ENCODE results near the gene EFHD2. TPM values are rescaled to one million over a fixed set of nuclear protein-coding genes. Genes with fewer than 3 reads are reported as not detected.

The EFHD2 gene
- polyA plus RNA-seq, 1 donor from 2014 or later: 10.3 TPM

DNA sequence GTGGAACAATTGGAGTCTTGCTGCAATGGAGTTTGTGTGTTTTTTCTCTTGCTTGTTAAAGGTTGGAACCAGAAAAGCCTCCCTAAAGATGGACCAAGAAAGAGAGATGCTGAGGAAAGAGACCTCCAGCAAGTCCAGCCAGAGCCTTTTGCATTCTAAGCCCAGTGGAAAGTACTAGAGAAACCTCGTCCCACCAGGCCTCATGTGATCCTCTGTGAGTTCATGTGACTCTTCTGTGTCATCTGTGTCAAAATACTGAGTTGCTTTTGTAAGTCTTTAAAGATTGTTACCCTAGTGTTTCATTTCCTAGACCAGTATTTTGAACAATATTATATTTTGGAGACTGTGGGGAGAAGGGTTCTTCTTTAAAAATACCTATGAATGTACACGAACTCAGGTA lies 12.5 kb upstream of the EFHD2 start:
- Histone ChIP-seq H3K36me3 (ENCODE audit: insufficient read depth, low read length) (no peaks in the 10 kb centered on the region), H3K27ac (ENCODE audit: low read length) (no peak overlapping the region), H3K4me3 (ENCODE audit: low read length) (no peak overlapping the region), H3K27me3 (ENCODE audit: insufficient read depth, low read depth, low read length) (no peaks in the 10 kb centered on the region), H2AFZ (ENCODE audit: low read depth, low read length) (no peak overlapping the region), H3F3A (ENCODE audit: insufficient read depth, low read length, poor library complexity, severe bottlenecking) (no peaks in the 10 kb centered on the region), H4K20me1 (ENCODE audit: insufficient read depth) (no peaks in the 10 kb centered on the region), H3K9me3 (ENCODE audit: low read length) (no peaks in the 10 kb centered on the region), H3K4me2 (ENCODE audit: low read length) (no peak overlapping the region), H3K9ac (ENCODE audit: low read length) (no peak overlapping the region), H3K79me2 (replicated peaks; ENCODE audit: insufficient read depth, low read length) (no peaks in the 10 kb centered on the region), H3K9me2 (ENCODE audit: insufficient read depth, low read length) (no peaks in the 10 kb centered on the region)
- no peak for TF ChIP-seq EP300 (conservative IDR thresholded peaks at IDR 0.05; ENCODE audit: poor library complexity, severe bottlenecking)
- no peak for TF ChIP-seq EZH2 (IDR thresholded peaks at IDR 0.05; ENCODE audit: borderline replicate concordance, insufficient read depth, low read length, poor library complexity, severe bottlenecking)
- TF ChIP-seq, protein P1, sequence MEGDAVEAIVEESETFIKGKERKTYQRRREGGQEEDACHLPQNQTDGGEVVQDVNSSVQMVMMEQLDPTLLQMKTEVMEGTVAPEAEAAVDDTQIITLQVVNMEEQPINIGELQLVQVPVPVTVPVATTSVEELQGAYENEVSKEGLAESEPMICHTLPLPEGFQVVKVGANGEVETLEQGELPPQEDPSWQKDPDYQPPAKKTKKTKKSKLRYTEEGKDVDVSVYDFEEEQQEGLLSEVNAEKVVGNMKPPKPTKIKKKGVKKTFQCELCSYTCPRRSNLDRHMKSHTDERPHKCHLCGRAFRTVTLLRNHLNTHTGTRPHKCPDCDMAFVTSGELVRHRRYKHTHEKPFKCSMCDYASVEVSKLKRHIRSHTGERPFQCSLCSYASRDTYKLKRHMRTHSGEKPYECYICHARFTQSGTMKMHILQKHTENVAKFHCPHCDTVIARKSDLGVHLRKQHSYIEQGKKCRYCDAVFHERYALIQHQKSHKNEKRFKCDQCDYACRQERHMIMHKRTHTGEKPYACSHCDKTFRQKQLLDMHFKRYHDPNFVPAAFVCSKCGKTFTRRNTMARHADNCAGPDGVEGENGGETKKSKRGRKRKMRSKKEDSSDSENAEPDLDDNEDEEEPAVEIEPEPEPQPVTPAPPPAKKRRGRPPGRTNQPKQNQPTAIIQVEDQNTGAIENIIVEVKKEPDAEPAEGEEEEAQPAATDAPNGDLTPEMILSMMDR (IDR thresholded peaks at IDR 0.05; ENCODE audit: poor library complexity, severe bottlenecking): no peak
- TF ChIP-seq POLR2AphosphoS5 (IDR thresholded peaks at IDR 0.05): no peak
- TF ChIP-seq, protein P2, sequence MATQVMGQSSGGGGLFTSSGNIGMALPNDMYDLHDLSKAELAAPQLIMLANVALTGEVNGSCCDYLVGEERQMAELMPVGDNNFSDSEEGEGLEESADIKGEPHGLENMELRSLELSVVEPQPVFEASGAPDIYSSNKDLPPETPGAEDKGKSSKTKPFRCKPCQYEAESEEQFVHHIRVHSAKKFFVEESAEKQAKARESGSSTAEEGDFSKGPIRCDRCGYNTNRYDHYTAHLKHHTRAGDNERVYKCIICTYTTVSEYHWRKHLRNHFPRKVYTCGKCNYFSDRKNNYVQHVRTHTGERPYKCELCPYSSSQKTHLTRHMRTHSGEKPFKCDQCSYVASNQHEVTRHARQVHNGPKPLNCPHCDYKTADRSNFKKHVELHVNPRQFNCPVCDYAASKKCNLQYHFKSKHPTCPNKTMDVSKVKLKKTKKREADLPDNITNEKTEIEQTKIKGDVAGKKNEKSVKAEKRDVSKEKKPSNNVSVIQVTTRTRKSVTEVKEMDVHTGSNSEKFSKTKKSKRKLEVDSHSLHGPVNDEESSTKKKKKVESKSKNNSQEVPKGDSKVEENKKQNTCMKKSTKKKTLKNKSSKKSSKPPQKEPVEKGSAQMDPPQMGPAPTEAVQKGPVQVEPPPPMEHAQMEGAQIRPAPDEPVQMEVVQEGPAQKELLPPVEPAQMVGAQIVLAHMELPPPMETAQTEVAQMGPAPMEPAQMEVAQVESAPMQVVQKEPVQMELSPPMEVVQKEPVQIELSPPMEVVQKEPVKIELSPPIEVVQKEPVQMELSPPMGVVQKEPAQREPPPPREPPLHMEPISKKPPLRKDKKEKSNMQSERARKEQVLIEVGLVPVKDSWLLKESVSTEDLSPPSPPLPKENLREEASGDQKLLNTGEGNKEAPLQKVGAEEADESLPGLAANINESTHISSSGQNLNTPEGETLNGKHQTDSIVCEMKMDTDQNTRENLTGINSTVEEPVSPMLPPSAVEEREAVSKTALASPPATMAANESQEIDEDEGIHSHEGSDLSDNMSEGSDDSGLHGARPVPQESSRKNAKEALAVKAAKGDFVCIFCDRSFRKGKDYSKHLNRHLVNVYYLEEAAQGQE (IDR thresholded peaks at IDR 0.05; ENCODE audit: borderline replicate concordance): no peak
- TF ChIP-seq SMC3 (conservative IDR thresholded peaks at IDR 0.05; ENCODE audit: poor library complexity): no peak

DNA sequence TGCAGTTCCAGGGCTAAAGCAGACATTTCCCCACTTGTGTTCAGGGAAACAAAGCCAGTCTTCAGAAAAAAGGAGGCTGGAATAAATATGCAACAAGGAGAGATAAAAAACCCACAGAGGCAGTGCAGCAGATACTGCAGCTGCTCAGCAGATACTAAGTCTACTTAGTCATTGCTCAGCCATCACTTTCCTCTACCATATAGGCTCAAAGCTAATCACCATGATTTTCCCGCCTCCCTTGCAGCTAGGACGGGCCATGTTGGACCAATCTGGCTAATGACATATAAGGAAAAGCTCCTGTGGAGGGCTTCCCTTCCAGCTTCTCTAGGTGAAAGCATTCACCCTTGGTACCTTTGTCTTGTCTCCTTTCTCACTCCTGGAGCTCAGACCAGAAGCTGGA lies 10.0 kb upstream of the EFHD2 start:
- H3K79me2 ChIP-seq (replicated peaks; ENCODE audit: insufficient read depth, low read length): no peaks in the 10 kb centered on the region
- H2AFZ ChIP-seq (ENCODE audit: low read depth, low read length): no peak overlapping the region
- no peak overlapping the region for H3K4me2 ChIP-seq (ENCODE audit: low read length)
- no peak overlapping the region for H3K4me3 ChIP-seq (ENCODE audit: low read length)
- H3K27ac ChIP-seq (ENCODE audit: low read length): no peak overlapping the region
- H3K36me3 ChIP-seq (ENCODE audit: insufficient read depth, low read length): no peaks in the 10 kb centered on the region
- H3K9me3 ChIP-seq (ENCODE audit: low read length): no peaks in the 10 kb centered on the region
- H3K9me2 ChIP-seq (ENCODE audit: insufficient read depth, low read length): no peaks in the 10 kb centered on the region
- no peak overlapping the region for H3K9ac ChIP-seq (ENCODE audit: low read length)
- no peaks in the 10 kb centered on the region for H3K27me3 ChIP-seq (ENCODE audit: insufficient read depth, low read depth, low read length)
- H4K20me1 ChIP-seq (ENCODE audit: insufficient read depth): no peaks in the 10 kb centered on the region
- TF ChIP-seq, protein P2 (IDR thresholded peaks at IDR 0.05; ENCODE audit: borderline replicate concordance): no peak
- TF ChIP-seq SMC3 (conservative IDR thresholded peaks at IDR 0.05; ENCODE audit: poor library complexity) (no peak), MXI1 (conservative IDR thresholded peaks at IDR 0.05; ENCODE audit: poor library complexity, severe bottlenecking) (no peak), TAF1 (IDR thresholded peaks at IDR 0.05; ENCODE audit: low read depth) (no peak), RAD21 (conservative IDR thresholded peaks at IDR 0.05) (no peak), EP300 (conservative IDR thresholded peaks at IDR 0.05; ENCODE audit: poor library complexity, severe bottlenecking) (no peak), POLR2AphosphoS5 (IDR thresholded peaks at IDR 0.05) (no peak)
- no peaks in the 10 kb centered on the region for H3F3A ChIP-seq (ENCODE audit: insufficient read depth, low read length, poor library complexity, severe bottlenecking)

Measured in neural cell (in vitro differentiated cells).